Upper lobe of right lung (tissue), 1 donor: Measurements from ENCODE around the gene MED15. TPM values are rescaled to one million over a fixed set of nuclear protein-coding genes. Genes with fewer than 3 reads are reported as not detected.

Experiments
- ATAC-seq: fragments of 200-7000 bp; cut with Tn5 transposase; one replicate; pipeline ENCODE4 v1.9.1; 2020; ENCODE audit warnings: mild to moderate bottlenecking, moderate library complexity
- DNase-seq: peaks from one replicate; pipeline ENCODE4 v3.0.0-alpha.2; 2020
- H3K27ac ChIP-seq: fragments of 200-600 bp; one replicate; pipeline ENCODE4 v1.8.0; 2022
- H3K27me3 ChIP-seq: fragments of 200-600 bp; one replicate; pipeline ENCODE4 v1.8.0; 2022; ENCODE audit warnings: mild to moderate bottlenecking
- H3K36me3 ChIP-seq: fragments of 200-600 bp; one replicate; pipeline ENCODE4 v1.8.0; 2022
- H3K4me1 ChIP-seq: fragments of 200-600 bp; one replicate; pipeline ENCODE4 v1.8.0; 2022
- H3K4me3 ChIP-seq: fragments of 200-600 bp; one replicate; pipeline ENCODE4 v1.8.0; 2022; ENCODE audit warnings: mild to moderate bottlenecking
- H3K9me3 ChIP-seq: fragments of 200-600 bp; one replicate; pipeline ENCODE4 v1.8.0; 2022
- CTCF ChIP-seq: fragments of 200-600 bp; IDR thresholded peaks from one replicate; pipeline ENCODE4 v1.8.0; 2022; ENCODE audit warnings: antibody characterized with exemption
- intact Hi-C: fragments of 100-400 bp; cut with DNase I; formaldehyde crosslinking; loops from one replicate; pipeline ENCODE4 v1.11.0; 2022
- total RNA-seq: library from RNA; stranded (reverse); fragmentation: NEBNext Ultra II Directional; extraction: Animal tissue kit (Norgen Biotek cat#: 25700); gene quantifications from one replicate; pipeline ENCODE4 v1.2.1, GENCODE V29; 2021
- donor health status: DM: no; HTN: yes; CAD: no; lungs with severe emphysema.

The MED15 gene
- total RNA-seq, 1 donor from 2014 or later, result 96.9 TPM

GRCh38 chr22:20531154-20531403 is 23.7 kb downstream of the MED15 start:
- Histone ChIP-seq H3K4me3 (no peak overlapping the region), H3K9me3 (no peaks in the 10 kb centered on the region), H3K27me3 (no peaks in the 10 kb centered on the region), H3K36me3 (peaks cover 18% of the 10 kb centered on the region), H3K4me1 (peaks cover 55% of the 10 kb centered on the region), H3K27ac (peak overlapping the region; percentile 60)
- no peak for TF ChIP-seq CTCF
- intact Hi-C loops, result no loop called here
- DNase-seq, result no peak
- no peak for ATAC-seq

DNA sequence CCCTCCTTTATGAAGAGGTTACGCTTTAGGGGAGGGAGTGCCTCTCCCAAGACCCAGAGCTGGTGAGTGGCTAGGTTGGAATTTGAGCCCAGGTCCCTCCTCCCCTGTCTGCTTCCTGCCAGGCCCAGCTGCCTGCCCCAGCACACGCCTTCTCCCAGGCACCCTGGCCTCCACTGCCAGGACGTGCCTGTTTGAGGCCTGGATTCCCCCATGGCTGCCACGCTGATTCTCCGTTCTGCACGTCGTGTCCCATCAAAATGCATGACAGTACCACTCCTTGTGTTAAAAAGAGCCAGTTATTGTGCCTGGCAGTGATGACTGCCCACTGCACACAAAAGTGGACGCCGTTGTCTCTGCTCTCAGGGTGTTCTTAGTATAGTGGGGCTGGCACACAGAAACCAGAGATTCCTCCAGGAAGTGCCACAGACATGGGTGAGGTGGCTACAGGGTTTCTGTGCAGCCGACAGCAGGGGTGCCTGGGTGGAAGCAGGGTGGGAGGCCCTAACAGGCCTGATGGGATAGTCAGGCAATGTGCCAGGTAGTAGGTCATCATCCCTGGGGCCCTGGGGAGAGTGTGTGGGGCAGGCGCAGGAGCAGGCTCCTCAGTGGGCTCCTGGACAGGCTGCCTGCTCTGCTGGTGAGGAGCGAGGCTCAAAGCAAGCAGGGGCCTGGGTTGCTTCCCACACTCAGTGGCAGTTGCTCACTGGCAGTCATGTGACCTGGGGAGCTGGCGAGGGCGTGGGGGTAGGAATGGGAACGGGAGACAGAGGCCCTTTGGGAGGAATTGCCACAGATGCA is 24.2 kb downstream of the MED15 start:
- H3K9me3 ChIP-seq, result no peaks in the 10 kb centered on the region
- no peak overlapping the region for H3K4me3 ChIP-seq
- TF ChIP-seq CTCF, result no peak
- H3K4me1 ChIP-seq, result peaks cover 51% of the 10 kb centered on the region
- peak overlapping the region; percentile 60 for H3K27ac ChIP-seq
- peaks cover 17% of the 10 kb centered on the region for H3K36me3 ChIP-seq
- peak; percentile 84 for DNase-seq
- peak; percentile 95 for ATAC-seq
- intact Hi-C loops, result no loop called here
- no peaks in the 10 kb centered on the region for H3K27me3 ChIP-seq

DNA sequence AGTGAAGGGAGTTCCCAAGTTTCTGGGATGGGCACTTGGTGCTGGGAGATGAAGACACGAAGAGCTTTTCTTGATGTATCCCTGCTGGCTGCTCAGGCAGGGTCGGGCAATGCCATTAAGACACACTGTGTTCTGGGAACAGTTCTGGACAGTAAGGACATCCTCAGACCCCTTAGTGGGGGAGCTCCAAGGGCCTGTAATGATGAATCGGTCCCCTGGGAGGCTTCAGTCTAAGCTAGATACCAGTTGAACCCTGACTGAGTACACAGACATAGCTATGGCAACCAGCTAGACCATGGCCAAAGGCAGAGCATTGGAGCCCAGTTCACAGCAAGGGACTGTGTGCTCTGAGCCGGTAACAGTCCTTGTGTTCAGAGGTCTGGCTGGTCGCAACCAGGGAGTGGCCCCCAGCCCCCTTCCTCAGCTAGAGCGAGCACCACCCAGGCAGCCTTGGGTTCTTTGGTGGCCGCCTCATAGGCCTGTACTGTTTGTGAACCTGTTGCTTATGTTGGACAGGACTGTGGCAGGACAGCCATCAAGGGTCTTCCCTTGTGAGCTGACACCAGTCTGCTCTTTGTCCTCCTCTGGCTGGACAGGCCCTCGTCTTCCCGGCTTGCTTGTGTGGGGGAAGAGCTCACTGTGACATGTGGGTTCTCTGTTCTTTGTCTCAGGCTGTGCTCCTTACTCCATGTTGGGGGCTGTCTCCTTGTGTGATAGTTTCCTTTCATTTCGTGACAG is 25.0 kb downstream of the MED15 start:
- intact Hi-C loops, result no loop called here
- DNase-seq (no peak), ATAC-seq (no peak)
- H3K27ac ChIP-seq, result peak overlapping the region; percentile 60
- H3K9me3 ChIP-seq, result no peaks in the 10 kb centered on the region
- no peak overlapping the region for H3K4me3 ChIP-seq
- no peaks in the 10 kb centered on the region for H3K27me3 ChIP-seq
- H3K36me3 ChIP-seq, result peaks cover 23% of the 10 kb centered on the region
- H3K4me1 ChIP-seq, result peaks cover 44% of the 10 kb centered on the region
- no peak for TF ChIP-seq CTCF

DNA sequence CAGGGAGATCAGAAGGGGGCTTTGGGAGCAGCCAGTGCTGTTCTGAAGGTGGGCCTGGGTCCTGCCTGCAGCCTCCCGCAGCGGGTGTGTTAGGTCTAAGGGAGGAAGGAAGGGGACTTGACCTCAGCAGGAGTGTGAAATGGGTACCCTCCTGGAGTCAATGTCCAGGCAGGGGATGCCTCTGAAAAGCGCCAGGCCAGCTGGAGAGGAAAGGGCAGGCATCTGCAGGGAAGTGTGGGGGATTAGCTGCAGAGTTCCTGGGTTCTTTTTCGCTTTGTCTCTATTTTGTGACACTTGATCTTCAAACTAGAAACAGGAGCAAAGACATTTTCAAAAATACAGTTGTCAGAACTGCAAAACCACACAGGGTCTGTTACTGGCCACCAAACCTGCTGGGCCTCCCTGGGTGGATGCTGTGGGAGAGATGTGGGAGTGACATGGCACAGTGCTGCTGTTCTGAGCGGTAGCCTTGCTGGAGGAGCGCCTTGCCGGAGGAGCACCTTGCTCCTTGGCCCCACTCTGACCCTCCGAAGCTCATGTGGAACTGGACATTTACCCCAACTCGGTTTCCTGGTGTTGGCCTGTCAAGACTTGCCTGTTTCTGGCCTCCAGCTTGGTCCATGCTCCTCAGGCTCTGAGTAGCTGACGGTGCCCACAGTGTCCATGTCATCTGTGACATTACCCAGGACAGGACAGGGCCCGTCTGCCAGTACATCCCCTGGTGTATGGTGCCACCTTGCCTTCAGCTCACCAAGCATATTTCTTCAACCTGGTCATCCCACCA is 25.9 kb downstream of the MED15 start:
- DNase-seq (no peak), ATAC-seq (no peak)
- H3K4me1 ChIP-seq, result peaks cover 44% of the 10 kb centered on the region
- H3K36me3 ChIP-seq, result peaks cover 25% of the 10 kb centered on the region
- no peak overlapping the region for H3K4me3 ChIP-seq
- no peak for TF ChIP-seq CTCF
- H3K27me3 ChIP-seq, result no peaks in the 10 kb centered on the region
- no peaks in the 10 kb centered on the region for H3K9me3 ChIP-seq
- H3K27ac ChIP-seq, result peak overlapping the region; percentile 36
- intact Hi-C loops, result no loop called here

- intact Hi-C loops, result no loop called here
- H3K36me3 ChIP-seq, result peaks cover 25% of the 10 kb centered on the region
- H3K4me3 ChIP-seq, result no peak overlapping the region
- peak overlapping the region; percentile 36 for H3K27ac ChIP-seq
- H3K9me3 ChIP-seq, result no peaks in the 10 kb centered on the region
- H3K4me1 ChIP-seq, result peaks cover 44% of the 10 kb centered on the region
- DNase-seq (no peak), ATAC-seq (no peak)
- no peak for TF ChIP-seq CTCF
- no peaks in the 10 kb centered on the region for H3K27me3 ChIP-seq
Observed at GRCh38 chr22:20533879-20534265, 26.5 kb downstream of the MED15 start.
